GM12878 (cell line): ENCODE results near the gene RARRES2. TPM values are rescaled to one million over a fixed set of nuclear protein-coding genes. Genes with fewer than 3 reads are reported as not detected.

ENCODE experiments used
- ASH2L ChIP-seq: fragments of 300-600, 200-600 bp; sonication (generic); IDR thresholded peaks from 2 replicates; pipeline ENCODE4 v1.6.1; 2017; ENCODE audit warnings: low read depth, mild to moderate bottlenecking, borderline replicate concordance
- ATF3 ChIP-seq: IDR thresholded peaks from 2 replicates; pipeline ENCODE4 v1.6.1; 2011; ENCODE audit warnings: low read depth, mild to moderate bottlenecking, low read length, moderate library complexity, borderline replicate concordance; ENCODE audit errors: extremely low read depth
- CBX3 ChIP-seq: fragments of 200-600 bp; sonication (generic); IDR thresholded peaks from 2 replicates; pipeline ENCODE4 v1.6.1; 2016; ENCODE audit warnings: low read depth, borderline replicate concordance
- E4F1 ChIP-seq: fragments of 450-650 bp; IDR thresholded peaks from 2 replicates; pipeline ENCODE4 v1.6.1; 2018; ENCODE audit warnings: borderline replicate concordance, mild to moderate bottlenecking; ENCODE audit not compliant: partially characterized antibody
- FOXK2 ChIP-seq: fragments of 450-650 bp; IDR thresholded peaks from 2 replicates; pipeline ENCODE4 v1.6.1; 2017; ENCODE audit warnings: mild to moderate bottlenecking, moderate library complexity
- GATAD2B ChIP-seq: fragments of 450-650 bp; conservative IDR thresholded peaks from 2 replicates; pipeline ENCODE4 v1.6.1; 2017; ENCODE audit warnings: low read depth, mild to moderate bottlenecking, moderate library complexity
- IRF5 ChIP-seq: fragments of 450-650 bp; IDR thresholded peaks from 2 replicates; pipeline ENCODE4 v1.6.1; 2017; ENCODE audit warnings: borderline replicate concordance
- KLF5 ChIP-seq: fragments of 450-650 bp; IDR thresholded peaks from 2 replicates; pipeline ENCODE4 v1.6.1; 2014; ENCODE audit warnings: mild to moderate bottlenecking; ENCODE audit not compliant: partially characterized antibody
- MEF2B ChIP-seq: fragments of 450-650 bp; IDR thresholded peaks from 2 replicates; pipeline ENCODE4 v1.6.1; 2018; ENCODE audit warnings: mild to moderate bottlenecking, moderate library complexity; ENCODE audit not compliant: partially characterized antibody, poor library complexity, severe bottlenecking
- MLLT1 ChIP-seq: fragments of 450-650 bp; IDR thresholded peaks from 2 replicates; pipeline ENCODE4 v1.6.1; 2016; ENCODE audit warnings: mild to moderate bottlenecking
- NBN ChIP-seq: fragments of 450-650 bp; IDR thresholded peaks from 2 replicates; pipeline ENCODE4 v1.6.1; 2016
- NR2C2 ChIP-seq: IDR thresholded peaks from 2 replicates; pipeline ENCODE4 v1.6.1; 2011; ENCODE audit warnings: borderline replicate concordance, low read depth; ENCODE audit not compliant: control insufficient read depth, insufficient read length
- RAD51 ChIP-seq: fragments of 450-650 bp; IDR thresholded peaks from 2 replicates; pipeline ENCODE4 v1.6.1; 2016; ENCODE audit warnings: moderate library complexity, mild to moderate bottlenecking, inconsistent platforms
- TAF1 ChIP-seq: IDR thresholded peaks from 2 replicates; pipeline ENCODE4 v1.6.1; 2011; ENCODE audit warnings: mild to moderate bottlenecking, low read depth, low read length, borderline replicate concordance
- TCF7 ChIP-seq: IDR thresholded peaks from 2 replicates; pipeline ENCODE4 v1.6.1; 2014; ENCODE audit warnings: antibody characterized with exemption, borderline replicate concordance
- ZNF217 ChIP-seq: fragments of 450-650 bp; IDR thresholded peaks from 2 replicates; pipeline ENCODE4 v1.6.1; 2017; ENCODE audit warnings: antibody characterized with exemption, mild to moderate bottlenecking
- ZNF384 ChIP-seq: IDR thresholded peaks from 2 replicates; pipeline ENCODE4 v1.6.1; 2012; ENCODE audit warnings: low read depth, mild to moderate bottlenecking, low read length, improper control_type of control experiment, borderline replicate concordance
- polyA plus RNA-seq, 11 experiments: library from polyadenylated mRNA; depleted of rRNA in 4 of 11; unstranded in 6 of 11; stranded (reverse) in 5 of 11; fragments of >200 nt; fragmentation: Nextera tagmentation in 4 of 11; fragmentation: Illumina TruSeq in 1 of 11; extraction: Ambion mirVana in 4 of 11; extraction: Trizol in 1 of 11; gene quantifications; 1 replicate in 1 of 11; 2 replicates in 10 of 11; pipeline versions ENCODE4 v1.2.1 to v1.2.3, GENCODE V29; 2011 to 2016; ENCODE audit warnings: inconsistent platforms in 2 of 11, missing spikeins in 2 of 11, low read depth in 1 of 11
- total RNA-seq, 4 experiments: library from RNA; depleted of rRNA in 3 of 4; stranded (reverse); fragments of >200 nt in 3 of 4; fragmentation: Illumina TruSeq in 1 of 4; extraction: Trizol in 1 of 4; gene quantifications; 2 replicates each; pipeline versions ENCODE4 v1.2.1 to v1.2.3, GENCODE V29; 2013 to 2021

The RARRES2 gene
- total and polyA plus RNA-seq, 10 of the 15 experiments (the other 5 are each of a cell fraction or from before 2014, with no cell fraction given) = 0.13 to 2.2 (median 0.40) TPM; not detected in 3

GRCh38 chr7:150322833-150323681 is 18.4 kb downstream of the RARRES2 start, which contains the start of the genes ACTR3C and LRRC61 (continued):
- TF ChIP-seq E4F1 (peak; percentile 56), KLF5 (peak; percentile 97), NBN (peak; percentile 70), MLLT1 (peak; percentile 77), TAF1 (peak; percentile 81), FOXK2 (peak; percentile 95), GATAD2B (peak; percentile 99), MEF2B (peak; percentile 56), CBX3 (no peak), ZNF217 (0 out of 2 replicates have a peak, but pooled peaks have one; percentile 57), RAD51 (no peak), ZNF384 (no peak), NR2C2 (no peak), TCF7 (no peak), ASH2L (0 out of 2 replicates have a peak, but pooled peaks have one; percentile 84), IRF5 (no peak), ATF3 (no peak)
